HEK293 (cell line): ENCODE measurements around the gene CRAT.

Source experiments
- ZBTB8A ChIP-seq: fragments of 450-650 bp; formaldehyde crosslinking; IDR thresholded peaks from 2 replicates; pipeline ENCODE4 v1.5.1; 2016; ENCODE audit warnings: missing biosample characterization, missing genetic modification characterization
- TF ChIP-seq, protein P1 (sequence below): fragments of 450-650 bp; formaldehyde crosslinking; IDR thresholded peaks from 2 replicates; pipeline ENCODE4 v1.5.1; 2016; ENCODE audit warnings: missing biosample characterization, missing genetic modification characterization
- TF ChIP-seq, protein P2 (sequence below): fragments of 450-650 bp; formaldehyde crosslinking; IDR thresholded peaks from 2 replicates; pipeline ENCODE4 v1.5.1; 2016; ENCODE audit warnings: missing biosample characterization, missing genetic modification characterization
- TF ChIP-seq, protein P3 (sequence below): fragments of 450-650 bp; formaldehyde crosslinking; IDR thresholded peaks from 2 replicates; pipeline ENCODE4 v1.5.1; 2016; ENCODE audit warnings: missing biosample characterization, missing genetic modification characterization
- TF ChIP-seq, protein P4 (sequence below): fragments of 450-650 bp; formaldehyde crosslinking; IDR thresholded peaks from 2 replicates; pipeline ENCODE4 v1.5.1; 2016; ENCODE audit warnings: missing biosample characterization, missing genetic modification characterization

DNA sequence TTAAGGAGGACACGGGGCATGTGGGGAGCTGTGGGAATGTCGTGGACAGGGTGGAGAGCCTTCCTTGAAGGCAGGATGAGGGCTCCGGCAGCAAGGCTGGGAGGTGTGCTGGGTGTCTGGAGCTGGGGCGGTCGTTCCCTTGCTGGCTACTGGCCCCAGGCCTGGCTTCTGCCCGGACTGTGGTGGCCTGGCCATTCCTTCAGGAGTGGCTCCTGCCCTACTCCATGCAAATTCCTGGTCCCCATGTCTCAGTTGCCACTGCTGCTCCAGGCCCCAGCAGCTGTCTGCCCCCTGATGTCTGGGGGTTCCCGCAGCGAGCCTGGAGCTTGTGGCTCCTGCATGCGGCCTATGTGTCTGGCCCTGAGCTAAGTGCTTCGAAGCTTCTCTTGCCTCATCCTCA is 45.6 kb upstream of the CRAT start:
- TF ChIP-seq, protein P1, sequence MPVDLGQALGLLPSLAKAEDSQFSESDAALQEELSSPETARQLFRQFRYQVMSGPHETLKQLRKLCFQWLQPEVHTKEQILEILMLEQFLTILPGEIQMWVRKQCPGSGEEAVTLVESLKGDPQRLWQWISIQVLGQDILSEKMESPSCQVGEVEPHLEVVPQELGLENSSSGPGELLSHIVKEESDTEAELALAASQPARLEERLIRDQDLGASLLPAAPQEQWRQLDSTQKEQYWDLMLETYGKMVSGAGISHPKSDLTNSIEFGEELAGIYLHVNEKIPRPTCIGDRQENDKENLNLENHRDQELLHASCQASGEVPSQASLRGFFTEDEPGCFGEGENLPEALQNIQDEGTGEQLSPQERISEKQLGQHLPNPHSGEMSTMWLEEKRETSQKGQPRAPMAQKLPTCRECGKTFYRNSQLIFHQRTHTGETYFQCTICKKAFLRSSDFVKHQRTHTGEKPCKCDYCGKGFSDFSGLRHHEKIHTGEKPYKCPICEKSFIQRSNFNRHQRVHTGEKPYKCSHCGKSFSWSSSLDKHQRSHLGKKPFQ (tag by site-specific recombination), result no peak
- TF ChIP-seq, protein P2, sequence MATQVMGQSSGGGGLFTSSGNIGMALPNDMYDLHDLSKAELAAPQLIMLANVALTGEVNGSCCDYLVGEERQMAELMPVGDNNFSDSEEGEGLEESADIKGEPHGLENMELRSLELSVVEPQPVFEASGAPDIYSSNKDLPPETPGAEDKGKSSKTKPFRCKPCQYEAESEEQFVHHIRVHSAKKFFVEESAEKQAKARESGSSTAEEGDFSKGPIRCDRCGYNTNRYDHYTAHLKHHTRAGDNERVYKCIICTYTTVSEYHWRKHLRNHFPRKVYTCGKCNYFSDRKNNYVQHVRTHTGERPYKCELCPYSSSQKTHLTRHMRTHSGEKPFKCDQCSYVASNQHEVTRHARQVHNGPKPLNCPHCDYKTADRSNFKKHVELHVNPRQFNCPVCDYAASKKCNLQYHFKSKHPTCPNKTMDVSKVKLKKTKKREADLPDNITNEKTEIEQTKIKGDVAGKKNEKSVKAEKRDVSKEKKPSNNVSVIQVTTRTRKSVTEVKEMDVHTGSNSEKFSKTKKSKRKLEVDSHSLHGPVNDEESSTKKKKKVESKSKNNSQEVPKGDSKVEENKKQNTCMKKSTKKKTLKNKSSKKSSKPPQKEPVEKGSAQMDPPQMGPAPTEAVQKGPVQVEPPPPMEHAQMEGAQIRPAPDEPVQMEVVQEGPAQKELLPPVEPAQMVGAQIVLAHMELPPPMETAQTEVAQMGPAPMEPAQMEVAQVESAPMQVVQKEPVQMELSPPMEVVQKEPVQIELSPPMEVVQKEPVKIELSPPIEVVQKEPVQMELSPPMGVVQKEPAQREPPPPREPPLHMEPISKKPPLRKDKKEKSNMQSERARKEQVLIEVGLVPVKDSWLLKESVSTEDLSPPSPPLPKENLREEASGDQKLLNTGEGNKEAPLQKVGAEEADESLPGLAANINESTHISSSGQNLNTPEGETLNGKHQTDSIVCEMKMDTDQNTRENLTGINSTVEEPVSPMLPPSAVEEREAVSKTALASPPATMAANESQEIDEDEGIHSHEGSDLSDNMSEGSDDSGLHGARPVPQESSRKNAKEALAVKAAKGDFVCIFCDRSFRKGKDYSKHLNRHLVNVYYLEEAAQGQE (tag by site-specific recombination), result no peak
- TF ChIP-seq ZBTB8A (tag by site-specific recombination), result no peak
- TF ChIP-seq, protein P3, sequence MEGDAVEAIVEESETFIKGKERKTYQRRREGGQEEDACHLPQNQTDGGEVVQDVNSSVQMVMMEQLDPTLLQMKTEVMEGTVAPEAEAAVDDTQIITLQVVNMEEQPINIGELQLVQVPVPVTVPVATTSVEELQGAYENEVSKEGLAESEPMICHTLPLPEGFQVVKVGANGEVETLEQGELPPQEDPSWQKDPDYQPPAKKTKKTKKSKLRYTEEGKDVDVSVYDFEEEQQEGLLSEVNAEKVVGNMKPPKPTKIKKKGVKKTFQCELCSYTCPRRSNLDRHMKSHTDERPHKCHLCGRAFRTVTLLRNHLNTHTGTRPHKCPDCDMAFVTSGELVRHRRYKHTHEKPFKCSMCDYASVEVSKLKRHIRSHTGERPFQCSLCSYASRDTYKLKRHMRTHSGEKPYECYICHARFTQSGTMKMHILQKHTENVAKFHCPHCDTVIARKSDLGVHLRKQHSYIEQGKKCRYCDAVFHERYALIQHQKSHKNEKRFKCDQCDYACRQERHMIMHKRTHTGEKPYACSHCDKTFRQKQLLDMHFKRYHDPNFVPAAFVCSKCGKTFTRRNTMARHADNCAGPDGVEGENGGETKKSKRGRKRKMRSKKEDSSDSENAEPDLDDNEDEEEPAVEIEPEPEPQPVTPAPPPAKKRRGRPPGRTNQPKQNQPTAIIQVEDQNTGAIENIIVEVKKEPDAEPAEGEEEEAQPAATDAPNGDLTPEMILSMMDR (tag by site-specific recombination), result no peak
- TF ChIP-seq, protein P4, sequence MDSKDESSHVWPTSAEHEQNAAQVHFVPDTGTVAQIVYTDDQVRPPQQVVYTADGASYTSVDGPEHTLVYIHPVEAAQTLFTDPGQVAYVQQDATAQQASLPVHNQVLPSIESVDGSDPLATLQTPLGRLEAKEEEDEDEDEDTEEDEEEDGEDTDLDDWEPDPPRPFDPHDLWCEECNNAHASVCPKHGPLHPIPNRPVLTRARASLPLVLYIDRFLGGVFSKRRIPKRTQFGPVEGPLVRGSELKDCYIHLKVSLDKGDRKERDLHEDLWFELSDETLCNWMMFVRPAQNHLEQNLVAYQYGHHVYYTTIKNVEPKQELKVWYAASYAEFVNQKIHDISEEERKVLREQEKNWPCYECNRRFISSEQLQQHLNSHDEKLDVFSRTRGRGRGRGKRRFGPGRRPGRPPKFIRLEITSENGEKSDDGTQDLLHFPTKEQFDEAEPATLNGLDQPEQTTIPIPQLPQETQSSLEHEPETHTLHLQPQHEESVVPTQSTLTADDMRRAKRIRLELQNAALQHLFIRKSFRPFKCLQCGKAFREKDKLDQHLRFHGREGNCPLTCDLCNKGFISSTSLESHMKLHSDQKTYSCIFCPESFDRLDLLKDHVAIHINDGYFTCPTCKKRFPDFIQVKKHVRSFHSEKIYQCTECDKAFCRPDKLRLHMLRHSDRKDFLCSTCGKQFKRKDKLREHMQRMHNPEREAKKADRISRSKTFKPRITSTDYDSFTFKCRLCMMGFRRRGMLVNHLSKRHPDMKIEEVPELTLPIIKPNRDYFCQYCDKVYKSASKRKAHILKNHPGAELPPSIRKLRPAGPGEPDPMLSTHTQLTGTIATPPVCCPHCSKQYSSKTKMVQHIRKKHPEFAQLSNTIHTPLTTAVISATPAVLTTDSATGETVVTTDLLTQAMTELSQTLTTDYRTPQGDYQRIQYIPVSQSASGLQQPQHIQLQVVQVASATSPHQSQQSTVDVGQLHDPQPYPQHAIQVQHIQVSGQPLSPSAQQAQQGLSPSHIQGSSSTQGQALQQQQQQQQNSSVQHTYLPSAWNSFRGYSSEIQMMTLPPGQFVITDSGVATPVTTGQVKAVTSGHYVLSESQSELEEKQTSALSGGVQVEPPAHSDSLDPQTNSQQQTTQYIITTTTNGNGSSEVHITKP (tag by site-specific recombination), result no peak
